Muscle of back (tissue), 11 donors: ENCODE data around the gene IFNLR1. TPM values are rescaled to one million over a fixed set of nuclear protein-coding genes. Genes with fewer than 3 reads are reported as not detected.

Source experiments
- DNase-seq, 3 donors: peaks; one replicate each; pipeline versions ENCODE4 v3.0.0 to v3.0.0-alpha.2; 2013
- polyA plus RNA-seq, 10 donors: library from polyadenylated mRNA; unstranded; fragments of 120-200 nt; gene quantifications; one replicate each; pipeline ENCODE4 v1.2.1, GENCODE V29; 2013; ENCODE audit not compliant: insufficient read length in 10 of 10

IFNLR1 gene
- polyA plus RNA-seq, 10 donors = 0.08 to 1.6 (median 0.14) TPM

DNA sequence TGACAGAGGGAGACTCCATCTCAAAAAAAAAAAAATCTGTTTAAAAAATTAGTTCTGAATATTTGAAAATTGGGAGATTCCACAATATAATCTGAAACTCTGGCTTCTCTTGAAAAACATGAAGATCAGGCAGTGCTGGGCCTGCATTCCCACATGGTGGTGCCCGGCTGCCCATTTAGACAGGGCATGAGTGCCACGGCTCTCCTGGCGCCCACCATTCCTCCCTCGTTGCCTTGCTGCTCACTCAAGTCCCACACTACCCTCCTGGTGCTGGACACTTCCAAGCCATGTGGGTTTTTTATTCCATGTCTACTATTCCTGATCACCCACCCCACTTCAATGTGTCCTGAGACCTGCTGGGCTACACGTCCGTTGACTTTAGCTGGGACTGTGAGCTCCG, 64.3 kb downstream of the IFNLR1 start:
- no peak for DNase-seq

DNA sequence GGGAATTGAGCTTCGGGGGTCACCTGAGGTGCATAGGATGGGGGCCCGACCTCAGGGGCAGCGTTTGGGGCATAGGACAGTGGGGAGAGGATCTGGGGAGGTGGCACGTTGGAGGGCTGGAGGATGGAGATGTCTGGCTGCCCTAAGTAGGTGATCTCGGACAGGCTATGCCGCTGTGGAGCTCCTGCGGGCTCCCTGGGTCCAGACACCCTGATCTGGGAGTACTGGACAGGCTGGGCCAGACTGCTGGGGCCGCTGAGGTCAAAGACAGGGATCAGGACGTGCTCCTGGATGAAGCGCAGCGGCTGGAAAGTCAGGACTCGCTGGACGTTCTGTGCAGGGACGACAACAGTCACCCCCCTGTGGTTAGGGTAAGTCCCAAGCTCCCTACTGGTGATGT, 65.7 kb downstream of the IFNLR1 start:
- DNase-seq = no peak

DNA sequence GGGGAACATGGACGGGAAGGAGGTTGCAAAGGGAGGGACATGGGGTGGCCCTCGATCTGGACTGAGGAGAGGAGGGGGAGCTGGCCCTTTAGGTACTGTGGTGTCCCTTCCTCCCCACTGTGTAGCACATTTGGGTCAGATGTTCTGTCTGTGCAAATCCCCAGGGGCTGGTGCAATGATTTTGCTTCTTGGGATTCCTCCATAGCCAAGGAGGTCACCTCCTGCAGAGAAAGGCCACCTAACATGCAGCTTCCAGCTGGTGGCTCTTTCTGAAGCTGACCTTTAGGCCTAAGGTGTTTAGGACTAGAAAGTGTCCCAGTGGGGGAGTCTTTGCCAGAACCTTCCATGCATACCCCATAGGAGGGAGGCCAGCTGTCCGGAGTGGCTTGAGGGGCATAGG, 66.1 kb downstream of the IFNLR1 start:
- no peak for DNase-seq

DNA sequence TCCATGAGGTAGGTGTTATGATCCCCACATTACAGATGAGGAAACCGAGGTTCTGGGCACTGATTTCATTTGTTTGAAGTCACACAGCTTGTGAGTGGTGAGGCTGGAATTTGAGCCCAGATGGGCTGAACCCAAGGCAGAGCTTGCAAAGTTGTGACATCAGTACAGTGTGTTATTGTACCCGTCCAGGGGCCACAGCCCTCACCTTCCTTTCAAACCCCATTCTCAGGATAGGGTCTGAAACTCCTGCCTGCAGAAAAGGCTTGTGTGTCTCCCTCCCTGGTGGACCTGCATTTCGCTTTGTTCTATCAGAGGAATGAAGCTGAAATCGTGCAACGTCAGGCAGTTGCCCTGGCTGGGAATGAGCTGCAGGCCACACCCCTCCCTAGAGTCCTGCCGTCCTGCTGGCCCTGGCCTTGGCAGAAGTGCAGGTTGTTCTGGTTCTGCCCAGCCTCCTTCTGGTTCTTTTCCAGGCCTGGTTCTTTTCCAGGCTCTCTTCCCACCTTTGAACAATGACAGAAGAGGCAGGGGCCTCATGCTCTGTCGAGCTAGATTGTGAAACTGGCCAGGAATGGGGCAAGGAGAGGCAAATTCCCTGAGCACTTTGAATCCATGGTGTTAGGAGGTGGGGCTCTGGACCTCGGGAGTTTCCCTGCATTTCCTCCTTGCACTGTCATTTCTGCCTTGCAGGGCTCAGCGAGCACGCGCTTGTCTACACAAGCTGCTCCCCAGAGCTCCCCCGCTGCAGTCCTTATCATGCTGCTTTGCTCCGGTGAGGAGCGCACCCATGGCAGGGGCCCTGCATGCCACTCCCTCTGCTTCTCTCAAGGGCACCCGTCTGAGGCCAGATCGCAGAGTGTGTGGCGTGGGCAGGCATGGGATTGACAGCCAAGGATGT, 67.0 kb downstream of the IFNLR1 start:
- no peak for DNase-seq

DNA sequence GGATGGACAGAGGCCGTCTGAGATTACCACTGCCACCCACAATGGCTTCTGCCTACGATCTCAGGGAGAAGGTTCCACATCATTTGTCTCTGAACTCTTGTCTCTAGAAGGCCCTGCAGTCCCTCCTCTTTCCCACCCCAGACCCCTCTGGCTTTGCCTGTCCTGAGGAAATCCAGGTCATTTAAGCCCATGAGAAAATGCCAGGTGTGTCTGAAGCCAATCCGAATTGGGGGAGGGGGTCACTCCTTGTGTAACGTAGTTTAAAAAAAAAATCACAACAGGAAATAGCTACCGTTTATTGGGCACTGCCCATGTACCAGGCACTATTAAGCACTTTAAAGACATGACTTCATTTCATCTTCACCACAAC, 67.6 kb downstream of the IFNLR1 start:
- DNase-seq = no peak

DNA sequence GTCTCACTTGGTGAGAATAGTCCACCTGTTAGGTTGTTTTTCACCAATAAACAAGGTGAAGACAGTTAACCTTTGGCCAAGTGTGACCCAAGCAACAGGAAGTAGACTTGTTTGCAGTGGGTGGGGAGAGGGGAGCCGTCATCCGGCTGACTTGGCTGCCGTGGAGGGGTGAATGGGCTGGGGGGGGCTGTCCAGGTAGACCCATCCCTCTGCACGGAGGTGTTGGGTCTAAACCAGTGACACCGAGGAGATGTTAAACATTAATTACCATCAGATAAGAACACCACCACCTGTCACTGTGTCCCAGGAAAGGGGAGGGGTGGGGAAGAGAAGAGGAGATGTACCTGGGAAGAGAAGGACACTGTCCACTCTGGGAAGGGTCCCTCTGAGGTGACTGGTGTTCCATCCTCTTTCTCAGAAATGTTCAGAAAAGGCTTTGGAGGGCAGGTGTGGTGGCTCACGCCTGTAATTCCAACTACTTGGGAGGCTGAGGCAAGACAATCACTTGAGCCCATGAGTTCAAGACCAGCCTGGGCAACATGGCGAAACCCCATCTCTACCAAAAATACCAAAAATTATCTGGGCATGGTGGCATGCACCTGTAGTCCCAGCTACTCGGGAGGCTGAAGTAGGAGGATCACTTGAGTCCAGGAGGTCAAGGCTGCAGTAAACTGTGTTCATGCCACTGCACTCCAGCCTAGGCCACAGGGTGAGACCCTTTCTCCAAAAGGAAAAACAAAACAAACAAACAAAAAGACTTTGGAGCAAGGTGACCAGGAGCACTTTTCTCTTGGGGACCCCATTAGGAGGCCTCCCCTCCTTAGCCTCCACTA, 68.5 kb downstream of the IFNLR1 start:
- no peak for DNase-seq

DNA sequence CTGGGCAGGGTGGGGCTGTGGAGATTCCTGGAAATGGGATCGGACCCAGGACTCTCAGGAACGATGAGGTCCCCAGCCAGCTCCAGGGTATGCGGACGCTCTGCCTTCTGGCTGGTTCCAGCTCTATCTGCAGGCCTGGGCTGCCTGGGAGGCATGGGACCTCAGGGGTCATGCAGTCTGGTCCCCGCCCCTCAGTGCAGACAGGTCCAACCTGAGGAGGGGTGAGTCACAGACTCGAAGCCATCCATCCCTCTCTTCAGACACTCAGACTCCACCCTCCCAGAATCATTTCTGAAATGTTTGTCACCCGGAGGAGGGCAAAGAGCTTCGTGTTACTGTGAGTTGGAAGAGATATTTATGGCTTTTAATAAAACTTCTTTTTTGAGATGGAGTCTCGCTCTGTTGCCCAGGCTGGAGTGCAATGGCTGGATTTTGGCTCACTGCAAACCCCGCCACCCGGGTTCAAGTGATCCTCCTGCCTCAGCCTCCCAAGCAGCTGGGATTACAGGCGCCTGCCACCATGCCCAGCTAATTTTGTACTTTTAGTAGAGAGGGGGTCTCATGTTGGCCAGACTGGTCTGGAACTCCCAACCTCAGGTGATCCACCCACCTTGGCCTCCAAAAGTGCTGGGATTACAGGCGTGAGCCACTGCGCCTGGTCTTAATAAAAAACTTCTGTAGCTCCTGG, 69.2 kb downstream of the IFNLR1 start:
- DNase-seq = no peak

DNA sequence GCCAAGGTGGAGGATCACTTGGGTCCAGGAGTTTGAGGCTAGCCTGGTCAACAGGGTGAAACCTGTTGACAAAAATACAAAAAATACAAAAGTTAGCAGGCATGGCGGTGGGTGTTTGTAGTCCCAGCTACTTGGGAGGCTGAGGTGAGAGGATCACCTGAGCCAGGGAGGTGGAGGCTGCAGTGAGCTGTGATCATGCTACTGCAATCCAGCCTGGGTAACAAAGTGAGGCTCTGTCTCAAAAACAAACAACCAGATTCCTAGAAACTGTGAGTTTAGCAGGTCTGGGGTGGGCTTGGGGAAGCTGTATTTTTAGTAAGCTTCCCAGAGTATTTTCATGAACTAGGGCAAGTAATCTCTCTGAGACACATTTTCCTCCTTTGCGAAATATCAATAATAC, 70.0 kb downstream of the IFNLR1 start:
- DNase-seq = no peak

DNA sequence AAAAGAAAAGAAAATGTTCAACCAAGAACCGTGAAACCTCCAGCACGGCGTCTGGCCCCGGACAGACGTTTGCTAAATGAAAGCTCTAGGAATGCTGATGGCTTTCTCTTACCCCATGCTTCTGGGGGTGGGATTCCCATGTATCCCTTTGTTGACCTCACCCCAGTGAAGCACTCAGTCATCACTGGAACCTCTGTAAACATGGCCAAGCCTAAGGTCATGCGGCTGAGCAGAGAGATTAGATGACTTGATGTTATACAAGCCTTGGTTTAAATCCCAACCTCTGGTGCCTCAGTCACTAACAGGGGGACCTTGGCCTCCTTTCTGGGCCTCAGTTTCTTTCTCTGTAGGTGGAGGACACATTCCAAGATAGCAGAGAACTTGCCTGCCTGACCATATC, 72.3 kb downstream of the IFNLR1 start:
- DNase-seq = no peak

DNA sequence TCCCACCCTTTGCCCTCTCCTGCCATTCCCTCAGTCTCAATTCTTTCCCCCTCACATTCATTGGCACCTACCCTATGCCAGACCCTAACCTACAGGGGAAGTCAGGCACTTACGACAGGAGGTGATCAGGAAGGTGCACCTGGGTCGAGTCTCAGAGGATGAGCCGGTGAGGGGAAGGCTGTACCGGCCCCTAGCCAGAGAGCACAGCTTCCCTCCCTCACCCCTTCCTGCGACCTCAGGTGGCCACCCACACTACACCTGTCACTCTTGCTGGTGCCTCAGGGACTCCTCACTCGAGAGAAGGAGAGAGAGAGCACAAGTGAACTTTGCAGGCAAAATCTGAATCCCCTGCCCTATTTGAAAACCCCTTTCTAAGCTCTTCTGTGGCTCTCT, 73.5 kb downstream of the IFNLR1 start:
- no peak for DNase-seq

DNA sequence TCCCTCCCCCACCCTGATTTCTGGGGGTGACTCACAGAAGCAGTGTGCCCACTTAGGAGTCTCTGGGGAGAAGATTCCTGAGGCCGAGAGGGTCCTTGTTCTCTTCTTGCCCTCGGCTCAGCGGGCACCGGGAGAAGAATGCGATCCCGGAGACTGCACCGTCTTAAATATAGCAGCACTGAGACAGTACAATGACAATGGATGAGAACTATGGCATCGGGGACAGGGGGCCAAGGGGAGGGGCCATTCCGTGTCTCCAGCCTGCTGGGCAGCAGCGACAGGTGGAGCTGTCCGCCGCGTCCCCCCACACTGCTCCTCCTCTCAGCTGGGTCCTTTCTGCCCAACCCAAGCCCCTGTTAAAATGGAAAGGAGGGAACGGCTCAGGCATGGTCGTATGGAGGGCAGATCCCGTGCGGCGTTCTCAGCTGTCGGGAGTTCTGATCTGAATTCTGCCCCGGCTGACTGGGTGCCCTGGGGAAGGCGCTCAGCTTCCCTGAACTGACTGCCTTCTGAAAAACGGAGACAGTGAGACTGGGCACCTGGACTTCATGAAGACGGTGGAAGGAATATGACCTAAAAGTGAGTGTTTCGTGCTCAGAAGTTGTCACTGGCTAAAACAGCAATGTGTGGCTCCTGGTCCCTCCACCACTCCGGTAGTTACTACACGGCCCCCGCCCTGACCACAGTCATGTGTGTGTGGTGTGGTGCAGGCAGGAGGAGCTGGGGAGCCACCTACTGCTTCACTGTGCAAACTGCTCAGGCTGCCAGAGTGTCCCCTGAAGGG, 74.9 kb downstream of the IFNLR1 start, which contains the start of gene MYOM3:
Gene MYOM3, minus strand, starts transcription at position 140 of the 784 bp plus-strand sequence. CDS start 3,499 bp downstream, outside the sequence.
- DNase-seq = peak; percentile 45 to 72 (median 63)

DNA sequence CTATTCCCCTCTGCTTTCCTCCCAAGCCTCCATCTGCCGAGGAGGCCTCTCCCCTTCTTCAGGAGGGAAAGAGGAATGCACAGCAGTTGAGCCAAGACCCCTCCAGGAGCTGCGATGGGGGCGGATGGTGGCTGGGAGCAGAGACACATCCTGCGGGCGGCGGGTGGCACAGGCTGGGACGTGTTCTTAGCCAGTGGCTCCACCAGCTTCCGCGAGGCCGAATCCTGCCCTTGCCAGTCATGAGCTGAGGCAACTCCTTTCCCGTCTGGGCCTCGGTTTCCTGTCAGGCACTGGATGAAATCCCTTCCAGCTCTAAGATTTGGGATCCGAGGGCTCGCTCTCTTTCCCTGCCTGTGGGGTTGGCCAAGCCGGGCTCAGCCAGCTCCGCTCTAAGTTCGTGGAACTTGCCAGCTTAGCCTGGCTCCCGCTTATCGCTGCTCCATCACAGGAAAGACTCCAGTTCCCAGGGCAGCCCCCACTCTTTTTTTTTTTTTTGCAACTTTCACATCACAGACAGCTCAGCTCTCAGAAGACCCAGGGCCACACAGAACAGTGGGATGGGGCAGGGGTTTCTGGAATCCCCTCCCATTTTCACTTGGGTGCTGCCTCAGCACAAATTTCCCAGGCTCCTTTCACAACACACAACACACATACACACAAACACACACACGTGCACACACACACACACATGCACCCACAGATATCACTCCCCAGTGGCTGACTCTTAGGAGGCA, 75.7 kb downstream of the IFNLR1 start:
- no peak for DNase-seq

DNA sequence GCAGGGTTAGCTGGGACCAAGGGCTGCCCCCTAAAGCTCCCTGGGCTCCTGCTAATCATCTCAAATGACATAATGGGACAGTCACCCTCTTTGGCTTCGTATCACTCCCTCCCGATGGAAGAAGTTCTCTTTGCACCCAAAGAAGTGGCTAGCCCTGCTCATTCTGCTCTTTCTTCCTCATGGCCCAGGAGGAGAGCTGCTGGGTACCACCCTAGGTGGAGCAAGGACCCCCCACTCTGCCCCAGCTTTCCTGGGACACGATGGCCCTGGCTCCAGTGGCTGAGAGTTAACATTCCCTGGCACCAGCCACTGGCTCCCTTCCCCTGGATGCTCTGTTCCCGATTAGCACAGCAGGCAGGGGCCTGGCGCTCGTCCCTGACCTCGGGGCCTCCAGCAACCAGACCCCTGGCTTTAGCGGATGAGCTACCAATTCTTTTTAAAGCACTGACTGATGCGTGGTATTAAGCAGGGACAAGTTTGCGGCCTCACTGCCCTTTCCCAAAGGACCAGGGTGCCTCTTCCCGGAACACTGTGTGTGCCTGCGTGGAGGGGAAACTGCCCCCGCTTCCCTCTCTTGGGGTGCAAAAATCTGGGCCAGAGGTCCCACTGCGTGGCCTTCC, 76.3 kb downstream of the IFNLR1 start:
- peak in 1 of 3 donors; percentile 55 for DNase-seq

DNA sequence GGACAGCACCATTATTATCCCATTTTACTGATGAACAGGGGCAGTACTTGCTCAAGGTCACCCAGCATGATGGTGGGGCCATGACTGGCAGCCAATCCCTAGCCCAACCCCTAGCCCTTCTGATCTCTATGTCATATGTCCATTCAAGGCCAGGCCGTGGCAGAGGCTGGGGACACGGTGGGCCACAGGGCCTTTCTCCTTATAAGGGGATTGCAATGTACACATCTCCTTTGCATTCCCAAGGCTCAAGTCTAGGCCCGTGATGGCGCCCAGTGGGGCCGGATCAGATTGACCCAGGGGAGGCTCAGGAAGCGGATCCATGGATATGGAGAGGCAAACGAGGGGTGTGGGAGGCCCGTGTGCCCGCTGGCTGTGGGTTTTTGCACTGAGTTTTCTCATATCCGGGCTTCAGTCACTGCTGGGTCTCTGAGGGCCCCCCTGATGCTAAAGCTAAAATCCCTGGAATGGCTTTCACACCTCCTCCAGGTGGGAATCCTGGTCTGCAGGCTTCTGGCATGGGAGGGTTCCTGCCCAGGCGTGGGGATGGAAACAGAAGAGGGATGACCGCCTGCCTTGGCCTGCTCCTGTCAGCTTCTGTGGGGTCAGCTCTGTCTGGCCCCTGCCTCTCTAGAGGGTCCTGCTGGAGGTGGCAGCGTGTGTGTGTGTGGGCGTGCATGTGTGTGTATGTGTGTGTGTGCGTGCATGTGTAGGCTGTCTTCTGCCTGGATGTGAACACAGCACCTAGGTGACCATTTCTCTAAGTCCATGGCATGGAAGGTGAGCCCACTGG, 77.2 kb downstream of the IFNLR1 start:
- DNase-seq = no peak

DNA sequence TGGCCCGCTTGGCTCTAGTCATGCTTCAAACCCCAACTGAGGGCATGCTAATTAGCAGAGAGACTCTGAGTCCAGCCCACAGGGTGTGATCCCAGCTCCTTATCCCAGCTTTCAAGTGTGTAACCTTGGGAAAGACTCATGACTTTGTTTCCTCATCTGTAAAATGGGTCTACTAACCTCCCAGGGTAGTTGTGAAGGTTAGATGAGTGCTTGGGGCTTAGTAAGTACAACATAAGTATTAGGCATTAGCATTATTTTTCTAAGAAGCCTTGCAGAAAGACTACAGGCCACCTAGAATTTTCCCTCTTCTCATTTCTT, 78.0 kb downstream of the IFNLR1 start:
- no peak for DNase-seq

DNA sequence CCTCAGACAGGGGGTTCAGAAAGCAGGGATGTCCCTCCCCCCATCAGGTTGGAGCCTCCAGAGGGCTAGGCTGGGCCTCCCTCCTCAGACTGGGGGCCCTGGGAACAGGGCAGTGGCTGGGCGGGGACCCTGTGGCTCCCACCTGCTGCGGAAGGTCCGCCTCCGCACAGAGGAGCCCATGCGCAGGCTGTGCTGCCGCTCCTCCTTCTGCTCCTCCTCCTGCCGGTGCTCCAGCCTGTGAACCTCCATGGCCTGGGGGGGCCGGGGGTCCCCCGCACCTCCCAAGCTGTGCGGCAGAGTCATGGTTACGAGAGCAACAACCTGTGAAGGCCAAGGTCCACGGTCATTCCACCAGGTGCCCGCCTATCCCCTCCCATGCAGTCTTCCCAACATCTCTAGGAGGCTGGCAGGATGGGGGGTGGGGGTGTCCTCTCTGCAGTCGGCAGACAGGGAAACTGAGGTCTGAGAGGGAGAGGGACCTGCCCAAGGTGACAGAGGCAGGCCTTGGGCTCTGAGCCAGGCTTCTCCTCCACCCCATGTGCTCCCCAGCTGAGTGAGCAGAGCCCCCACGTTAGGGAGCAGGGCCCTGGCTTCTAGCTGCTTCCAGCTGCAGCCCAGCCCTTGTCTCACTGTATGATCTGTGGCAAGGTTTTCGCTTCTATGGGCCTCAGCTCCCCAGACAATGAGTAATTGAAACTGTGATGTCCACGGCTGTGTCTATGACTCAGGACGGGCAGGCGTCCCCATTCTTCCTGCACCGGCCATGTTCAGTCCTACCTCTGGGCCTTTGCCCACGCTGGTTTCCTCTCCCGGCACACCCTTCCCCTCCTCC, 78.5 kb downstream of the IFNLR1 start:
- DNase-seq = no peak

DNA sequence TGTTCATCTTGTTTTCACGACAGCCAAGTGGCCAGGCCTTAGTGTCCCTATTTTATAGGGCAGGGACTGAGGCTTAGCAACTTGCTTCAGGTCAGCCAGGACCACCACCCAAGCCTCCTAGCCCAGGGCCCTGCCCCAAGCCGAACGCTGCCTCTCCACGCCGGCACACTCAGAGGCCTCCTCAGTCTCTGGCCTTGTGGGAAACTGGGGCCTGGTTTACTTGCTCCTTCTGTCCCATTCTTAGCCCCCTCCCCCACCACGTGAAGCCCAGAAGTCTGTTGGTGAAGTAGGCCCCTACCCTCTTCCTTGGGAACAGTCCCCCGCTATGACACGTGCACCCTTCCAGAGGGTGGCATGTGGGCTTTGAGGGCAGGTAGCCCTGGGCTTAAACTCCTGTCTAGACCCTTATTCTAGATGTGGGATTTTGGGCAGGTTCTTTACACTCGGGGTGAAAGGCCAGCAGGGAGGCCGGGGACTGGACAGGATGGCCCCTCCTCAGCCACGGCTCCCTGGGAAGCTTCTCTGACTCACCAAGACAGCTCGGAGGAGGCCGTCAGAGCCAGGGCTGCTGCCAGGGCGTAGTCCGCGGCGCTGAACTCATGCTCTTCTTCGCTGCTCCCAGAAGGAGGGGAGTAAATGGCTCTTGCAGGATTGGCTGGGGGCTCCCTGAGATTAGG, 79.5 kb downstream of the IFNLR1 start:
- no peak for DNase-seq
